ENCODE results near the gene ARHGAP10. TPM values are rescaled to one million over a fixed set of nuclear protein-coding genes. Genes with fewer than 3 reads are reported as not detected.

ARHGAP10 gene
- total RNA-seq, 2 donors from 2014 or later: 23.9 to 28.7 TPM

- 86 to 90% methylated on average over 2 of the region's 2 CpGs for WGBS, 2 donors
Measured at GRCh38 chr4:147770831-147771230, 38.9 kb downstream of the ARHGAP10 start.

GRCh38 chr4:147772056-147772455, 40.2 kb downstream of the ARHGAP10 start:
- peaks cover 18% of the 10 kb centered on the region for H3K4me1 ChIP-seq
- TF ChIP-seq CTCF (IDR thresholded peaks at IDR 0.05): peak in 4 of 7 experiments; percentile 34 to 54 (median 37)
- TF ChIP-seq POLR2A (IDR thresholded peaks at IDR 0.05): no peak
- intact Hi-C loops (cut with DNase I): no loop called here
- no peak overlapping the region for H3K4me3 ChIP-seq
- ATAC-seq (peak; percentile 65), DNase-seq (peak in 3 of 4 donors; percentile 33 to 60 (median 47))
- H3K9me3 ChIP-seq: no peaks in the 10 kb centered on the region
- no peaks in the 10 kb centered on the region for H3K27me3 ChIP-seq
- no peaks in the 10 kb centered on the region for H3K36me3 ChIP-seq (replicated peaks in 1 of 2; ENCODE audit: insufficient read depth in 1 of 2, low read depth in 2 of 2)
- 50 to 56% methylated on average over 8 of the region's 8 CpGs for WGBS, 2 donors
- peak overlapping the region in 1 of 4 donors; percentile 24 for H3K27ac ChIP-seq

More at GRCh38 chr4:147770831-147771230, 38.9 kb downstream of the ARHGAP10 start:
- H3K4me1 ChIP-seq: peaks cover 18% of the 10 kb centered on the region
- H3K27me3 ChIP-seq: no peaks in the 10 kb centered on the region
- no peak overlapping the region for H3K27ac ChIP-seq
- no peak for ATAC-seq
- no peak for TF ChIP-seq CTCF (IDR thresholded peaks at IDR 0.05)
- no peak for TF ChIP-seq POLR2A (IDR thresholded peaks at IDR 0.05)
- no peaks in the 10 kb centered on the region for H3K9me3 ChIP-seq
- H3K36me3 ChIP-seq (replicated peaks in 1 of 2; ENCODE audit: insufficient read depth in 1 of 2, low read depth in 2 of 2): no peaks in the 10 kb centered on the region
- H3K4me3 ChIP-seq: no peak overlapping the region
- intact Hi-C loops (cut with DNase I): no loop called here
- DNase-seq: no peak

GRCh38 chr4:147772459-147772969, 40.6 kb downstream of the ARHGAP10 start:
- ATAC-seq (no peak), DNase-seq (no peak)
- intact Hi-C loops (cut with DNase I): no loop called here
- no peaks in the 10 kb centered on the region for H3K36me3 ChIP-seq (replicated peaks in 1 of 2; ENCODE audit: insufficient read depth in 1 of 2, low read depth in 2 of 2)
- WGBS, 2 donors: 66 to 74% methylated on average over 5 of the region's 5 CpGs
- peak overlapping the region in 1 of 4 donors; percentile 24 for H3K27ac ChIP-seq
- TF ChIP-seq CTCF (IDR thresholded peaks at IDR 0.05) (no peak), POLR2A (IDR thresholded peaks at IDR 0.05) (no peak)
- no peaks in the 10 kb centered on the region for H3K9me3 ChIP-seq
- H3K4me1 ChIP-seq: peaks cover 18% of the 10 kb centered on the region
- H3K4me3 ChIP-seq: no peak overlapping the region
- no peaks in the 10 kb centered on the region for H3K27me3 ChIP-seq

- TF ChIP-seq CTCF (IDR thresholded peaks at IDR 0.05) (no peak), POLR2A (IDR thresholded peaks at IDR 0.05) (no peak)
- Histone ChIP-seq H3K9me3 (no peaks in the 10 kb centered on the region), H3K27ac (no peak overlapping the region)
Measured at GRCh38 chr4:147773261-147774184, 41.6 kb downstream of the ARHGAP10 start.

More at GRCh38 chr4:147773261-147774184, 41.6 kb downstream of the ARHGAP10 start:
- Histone ChIP-seq H3K4me3 (no peak overlapping the region), H3K4me1 (peaks cover 18% of the 10 kb centered on the region), H3K27me3 (no peaks in the 10 kb centered on the region), H3K36me3 (replicated peaks in 1 of 2; ENCODE audit: insufficient read depth in 1 of 2, low read depth in 2 of 2) (no peaks in the 10 kb centered on the region)
- 56 to 58% methylated on average over 3 of the region's 3 CpGs for WGBS, 2 donors
- peak; percentile 48 for ATAC-seq
- intact Hi-C loops (cut with DNase I): no loop called here
- DNase-seq: peak in 1 of 4 donors; percentile 42
